GM04503 (cell line): ENCODE data around the gene CTAGE4.
"Not testable (repeated sequence)": the region's sequence is repeated elsewhere in the genome, so short reads cannot be mapped to it uniquely, and the experiment has no call there.

Source experiments
- DNase-seq: peaks from one replicate; pipeline ENCODE4 v3.0.0-alpha.2; 2012; ENCODE audit warnings: low read depth

The CTAGE4 gene, protein sequence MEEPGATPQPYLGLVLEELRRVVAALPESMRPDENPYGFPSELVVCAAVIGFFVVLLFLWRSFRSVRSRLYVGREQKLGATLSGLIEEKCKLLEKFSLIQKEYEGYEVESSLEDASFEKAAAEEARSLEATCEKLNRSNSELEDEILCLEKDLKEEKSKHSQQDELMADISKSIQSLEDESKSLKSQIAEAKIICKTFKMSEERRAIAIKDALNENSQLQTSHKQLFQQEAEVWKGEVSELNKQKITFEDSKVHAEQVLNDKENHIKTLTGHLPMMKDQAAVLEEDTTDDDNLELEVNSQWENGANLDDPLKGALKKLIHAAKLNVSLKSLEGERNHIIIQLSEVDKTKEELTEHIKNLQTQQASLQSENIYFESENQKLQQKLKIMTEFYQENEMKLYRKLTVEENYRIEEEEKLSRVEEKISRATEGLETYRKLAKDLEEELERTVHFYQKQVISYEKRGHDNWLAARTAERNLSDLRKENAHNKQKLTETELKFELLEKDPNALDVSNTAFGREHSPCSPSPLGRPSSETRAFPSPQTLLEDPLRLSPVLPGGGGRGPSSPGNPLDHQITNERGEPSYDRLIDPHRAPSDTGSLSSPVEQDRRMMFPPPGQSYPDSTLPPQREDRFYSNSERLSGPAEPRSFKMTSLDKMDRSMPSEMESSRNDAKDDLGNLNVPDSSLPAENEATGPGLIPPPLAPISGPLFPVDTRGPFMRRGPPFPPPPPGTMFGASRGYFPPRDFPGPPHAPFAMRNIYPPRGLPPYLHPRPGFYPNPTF

DNA sequence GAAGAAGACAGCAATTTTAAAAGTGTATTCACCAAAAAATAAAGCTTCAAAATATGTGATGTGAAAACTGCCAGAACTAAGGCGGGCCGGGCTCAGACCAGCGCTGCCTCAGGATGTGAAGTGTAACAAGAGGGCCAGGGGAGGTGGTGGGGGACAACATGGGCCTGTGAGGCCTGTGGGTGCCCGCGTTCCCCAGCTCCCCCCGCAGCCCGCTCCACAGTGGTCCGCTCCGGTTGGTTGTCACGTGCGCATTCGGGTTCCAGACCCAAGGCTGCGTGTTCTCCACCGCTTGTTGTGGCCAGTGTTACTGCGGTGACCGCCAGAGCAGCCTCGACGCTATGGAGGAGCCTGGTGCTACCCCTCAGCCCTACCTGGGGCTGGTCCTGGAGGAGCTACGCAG, at the start of gene CTAGE4:
TSS of gene CTAGE4 (plus strand) at position 301 of the 400 bp plus-strand sequence. CDS start at position 339, 38 bp downstream.
- not testable (repeated sequence) for DNase-seq

DNA sequence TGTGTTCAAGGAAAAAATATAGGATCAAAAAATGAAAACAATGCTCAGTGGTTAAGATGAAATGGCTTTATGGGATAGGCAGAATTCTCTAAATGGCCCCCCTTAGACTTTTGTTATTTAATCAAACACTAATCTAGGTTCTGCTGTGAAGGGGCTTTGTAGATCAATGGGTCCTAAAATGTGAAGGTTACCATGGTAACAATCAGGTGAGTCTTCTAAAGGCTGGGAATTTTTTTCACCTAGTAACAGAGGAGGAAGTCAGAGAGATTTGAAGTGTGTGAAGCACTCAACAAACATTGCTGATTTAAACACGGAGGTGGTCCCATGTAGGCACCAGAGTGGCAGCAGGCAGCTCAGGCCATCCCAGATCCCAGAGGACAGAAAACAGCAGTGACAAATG, 49.1 kb upstream of the CTAGE4 start:
- no peak for DNase-seq

DNA sequence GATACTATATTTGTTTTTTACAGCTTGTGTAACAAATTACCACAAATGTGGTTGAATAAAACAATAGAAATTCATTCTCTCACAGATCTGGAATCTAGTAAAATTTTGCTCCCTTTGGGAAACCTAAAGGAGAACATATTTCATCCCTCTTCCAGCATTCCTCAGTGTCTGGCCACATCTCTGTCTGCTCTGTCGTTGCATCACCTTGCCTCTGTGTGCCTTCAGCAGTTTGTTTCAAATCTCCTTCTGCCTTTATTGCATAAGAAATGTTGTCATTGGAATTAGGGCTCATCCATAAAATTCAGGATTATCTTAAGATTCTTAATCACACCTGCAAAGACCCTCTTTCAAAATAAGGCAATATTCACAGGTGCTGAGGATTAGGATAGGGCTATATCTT, 45.8 kb upstream of the CTAGE4 start:
- DNase-seq, result no peak

DNA sequence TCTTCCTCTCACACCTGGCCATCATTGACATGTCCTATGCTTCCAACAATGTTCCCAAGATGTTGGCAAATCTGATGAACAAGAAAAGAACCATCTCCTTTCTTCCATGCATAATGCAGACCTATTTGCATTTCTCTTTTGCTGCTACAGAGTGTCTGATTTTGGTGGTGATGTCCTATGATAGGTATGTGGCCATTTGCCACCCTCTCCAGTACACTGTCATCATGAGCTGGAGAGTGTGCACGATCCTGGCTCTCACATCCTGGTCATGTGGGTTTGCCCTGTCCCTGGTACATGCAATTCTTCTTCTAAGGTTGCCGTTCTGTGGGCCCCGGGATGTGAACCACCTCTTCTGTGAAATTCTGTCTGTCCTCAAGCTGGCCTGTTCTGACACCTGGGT, 41.1 kb upstream of the CTAGE4 start:
- no peak for DNase-seq

DNA sequence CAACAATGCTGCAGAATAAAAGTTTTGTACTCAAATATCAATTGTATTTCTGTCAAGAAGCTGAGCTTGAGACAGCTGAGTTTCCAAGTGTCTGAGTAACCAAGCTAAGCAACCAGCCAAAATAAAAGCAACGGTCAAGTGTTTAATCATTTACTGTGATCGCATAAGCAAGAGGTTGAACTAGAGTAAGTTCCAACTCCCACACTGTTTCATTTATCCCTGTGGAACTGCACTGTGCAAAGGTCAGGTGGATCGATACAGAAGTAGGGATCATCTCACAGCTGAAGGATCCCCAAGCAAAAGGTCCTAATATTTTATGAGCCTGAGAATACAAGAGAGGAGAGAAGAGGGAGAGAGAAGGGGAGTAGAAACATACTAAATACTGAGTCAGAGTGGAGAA, 38.8 kb upstream of the CTAGE4 start:
- DNase-seq, result no peak

DNA sequence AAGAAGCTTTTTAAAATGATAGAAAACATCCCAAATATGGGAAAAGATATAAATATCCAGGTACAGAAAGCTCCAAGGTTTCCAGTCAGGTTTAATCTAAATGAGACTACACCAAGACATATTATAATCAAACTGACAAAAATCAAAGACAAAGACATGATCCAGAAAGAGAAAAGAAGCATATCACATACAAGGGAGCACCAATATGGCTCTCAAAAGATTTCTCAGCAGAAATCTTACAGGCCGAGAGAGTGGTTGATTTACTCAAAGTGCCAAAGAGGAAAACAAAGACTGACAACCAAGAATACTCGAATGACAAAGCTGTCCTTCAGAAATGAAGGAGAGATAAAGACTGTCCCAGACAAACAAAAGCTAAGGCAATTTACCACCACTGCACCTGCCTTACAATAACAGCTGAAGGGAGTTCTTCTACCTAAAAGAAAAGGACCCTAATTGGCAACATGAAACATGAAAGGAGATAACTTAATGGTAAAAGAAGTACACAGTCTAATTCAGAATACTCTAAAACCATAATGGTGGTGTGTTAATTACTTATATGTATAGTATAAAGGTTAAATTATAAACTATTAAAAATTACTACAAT, 34.9 kb upstream of the CTAGE4 start:
- no peak for DNase-seq

DNA sequence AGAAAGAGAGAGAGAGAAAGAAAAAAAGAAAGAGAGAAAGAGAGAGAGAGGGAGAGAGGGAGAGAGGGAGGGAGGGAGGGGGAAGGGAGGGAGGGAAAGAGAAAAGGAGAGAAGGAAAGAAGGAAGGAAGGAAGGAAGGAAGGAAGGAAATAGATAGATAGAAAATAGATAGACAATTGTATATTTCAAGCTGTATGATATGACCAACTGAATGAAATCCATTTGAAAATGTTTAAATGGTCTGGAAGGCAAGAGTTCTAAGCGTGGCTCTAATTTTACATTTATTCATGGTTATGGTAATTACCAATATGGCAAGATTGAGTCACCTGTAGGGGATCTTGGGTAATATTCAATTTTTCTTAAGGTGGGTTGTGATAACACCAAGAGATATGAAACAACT, 24.4 kb upstream of the CTAGE4 start:
- DNase-seq, result no peak

DNA sequence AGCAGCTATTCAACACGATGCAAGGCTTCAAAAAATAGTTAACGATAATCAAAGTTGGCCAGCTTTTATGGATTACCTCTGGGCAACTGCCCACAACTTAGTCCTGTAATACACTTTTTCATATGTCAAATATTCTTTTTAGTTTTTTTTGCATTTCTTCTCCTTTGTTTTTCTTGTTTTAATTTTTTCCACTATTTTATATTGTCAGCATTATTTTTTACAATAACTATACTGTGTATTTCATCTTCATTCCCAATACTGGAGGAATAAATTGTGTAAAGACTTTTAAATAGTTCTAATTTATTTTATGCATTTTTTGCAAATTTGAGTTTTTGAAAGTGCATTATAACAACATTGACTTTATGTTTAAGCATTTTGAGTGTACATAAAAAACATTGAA, 18.5 kb upstream of the CTAGE4 start:
- DNase-seq, result no peak

DNA sequence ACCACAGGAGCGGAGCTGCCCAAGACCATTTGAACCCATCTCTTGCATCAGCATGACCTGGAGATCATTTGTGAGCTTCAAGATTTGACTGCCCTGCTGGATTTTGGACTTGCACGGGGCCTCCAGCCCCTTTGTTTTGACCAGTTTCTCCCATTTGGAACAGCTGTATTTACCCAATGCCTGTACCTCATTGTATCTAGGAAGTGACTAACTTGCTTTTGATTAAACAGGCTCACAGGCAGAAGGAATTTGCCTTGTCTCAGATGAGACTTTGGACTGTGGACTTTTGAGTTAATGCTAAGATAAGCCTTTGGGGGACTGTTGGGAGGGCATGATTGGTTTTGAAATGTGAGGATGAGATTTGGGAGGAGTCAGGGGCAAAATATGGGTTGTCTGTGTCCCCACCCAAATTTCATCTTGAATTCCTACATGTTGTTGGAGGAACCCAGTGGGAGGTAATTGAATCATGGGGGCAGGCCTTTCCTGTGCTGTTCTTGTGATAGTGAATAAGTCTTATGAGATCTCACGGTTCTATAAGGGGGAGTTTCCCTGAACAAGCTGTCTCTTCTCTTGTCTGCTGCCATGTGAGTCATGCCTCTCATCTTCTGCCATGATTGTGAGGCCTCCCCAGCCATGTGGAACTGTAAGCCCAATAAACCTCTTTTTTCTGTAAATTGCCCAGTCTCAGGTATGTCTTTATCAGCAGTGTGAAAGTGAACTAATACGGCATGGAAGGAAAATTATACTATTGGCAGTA, 11.5 kb upstream of the CTAGE4 start:
- not testable (repeated sequence) for DNase-seq

DNA sequence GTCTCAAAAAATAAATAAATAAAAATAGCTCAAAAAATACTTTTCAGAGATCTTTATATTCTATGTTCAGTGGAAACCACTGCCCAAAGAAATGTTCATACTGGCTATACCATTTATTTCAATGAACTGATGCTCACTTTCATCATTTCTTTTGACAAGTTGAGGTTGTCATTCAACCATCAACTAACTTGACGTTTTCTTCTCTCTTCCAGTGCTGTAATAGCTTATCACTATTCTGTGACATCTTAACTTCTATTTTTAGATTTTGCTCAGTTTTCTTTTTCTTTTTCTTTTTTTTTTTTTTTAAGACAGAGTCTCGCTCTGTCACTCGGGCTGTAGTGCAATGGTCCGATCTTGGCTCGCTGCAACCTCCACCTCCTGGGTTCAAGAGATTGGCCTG, 8.7 kb upstream of the CTAGE4 start:
- no peak for DNase-seq

DNA sequence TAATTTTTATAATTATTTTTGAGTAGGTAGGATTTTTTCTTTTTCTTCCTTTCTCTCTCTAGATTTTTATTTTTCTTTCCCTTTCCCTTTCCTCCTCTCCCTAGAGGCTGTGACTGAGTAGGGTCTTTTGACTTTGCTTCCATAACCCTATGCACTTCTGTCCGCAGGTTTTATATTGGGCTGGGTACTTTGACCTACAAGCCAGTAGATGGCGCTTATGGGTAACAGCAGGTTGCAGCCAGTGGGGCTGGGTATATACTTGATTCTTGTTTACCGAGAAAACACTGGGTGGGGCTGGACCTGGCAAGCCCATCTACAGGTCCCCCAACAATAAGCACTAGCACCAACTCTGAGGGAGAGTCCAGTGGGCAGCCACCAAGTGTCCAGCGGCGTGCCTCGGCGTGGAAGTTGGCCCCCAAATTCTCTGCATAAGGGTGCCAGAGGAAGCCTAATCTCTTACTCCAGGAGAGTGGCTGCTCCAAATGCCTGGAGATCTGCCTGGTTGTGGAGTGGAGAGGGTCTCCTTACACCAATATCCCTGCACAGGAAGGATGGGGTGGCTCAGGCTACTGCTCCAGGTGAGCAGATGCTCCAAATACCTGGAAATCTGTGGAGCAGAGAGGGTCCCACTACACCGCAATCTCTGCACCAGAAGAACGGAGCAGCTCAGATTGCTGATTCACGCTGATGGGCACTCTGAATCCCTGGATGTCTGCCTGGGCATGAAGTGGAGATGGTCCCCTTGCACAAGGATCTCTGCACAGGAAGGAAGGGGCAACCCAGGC, 4.7 kb upstream of the CTAGE4 start:
- DNase-seq, result not testable (repeated sequence)

DNA sequence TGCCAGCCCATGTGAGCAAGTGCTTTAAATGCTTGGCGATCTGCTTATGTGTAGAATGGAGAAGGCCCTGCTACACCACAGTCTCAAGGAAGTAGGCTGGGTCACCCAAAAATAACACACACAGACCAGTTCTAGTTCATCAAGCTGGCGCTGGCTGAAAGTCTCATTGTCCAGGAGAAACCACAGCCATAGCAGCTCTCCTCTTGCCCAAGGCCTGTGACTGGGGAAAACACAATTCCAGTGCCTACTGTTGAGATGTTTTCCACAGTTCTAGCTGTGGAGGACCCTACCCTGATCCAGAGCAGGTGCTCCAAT, 4.1 kb upstream of the CTAGE4 start:
- not testable (repeated sequence) for DNase-seq

DNA sequence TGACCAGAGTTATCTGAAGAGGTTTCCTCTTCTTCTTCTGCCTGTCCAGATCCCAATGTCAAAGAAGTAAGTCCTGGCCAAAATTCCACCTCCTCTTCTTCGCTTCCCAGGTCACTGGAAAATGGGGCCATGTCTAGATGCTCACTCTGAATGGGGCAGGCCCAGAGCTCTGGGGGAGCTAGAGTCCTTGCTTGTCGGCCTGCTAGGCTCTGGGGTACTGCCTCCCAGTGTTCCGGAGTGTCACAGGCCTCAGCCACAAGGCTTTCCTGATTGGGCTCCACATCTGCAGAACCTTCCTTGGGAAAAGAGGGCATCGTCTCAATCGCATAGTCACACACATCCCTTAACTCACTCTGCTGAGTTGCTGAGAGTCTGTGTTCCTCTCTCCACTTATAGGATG, 4.6 kb downstream of the CTAGE4 start:
- not testable (repeated sequence) for DNase-seq

DNA sequence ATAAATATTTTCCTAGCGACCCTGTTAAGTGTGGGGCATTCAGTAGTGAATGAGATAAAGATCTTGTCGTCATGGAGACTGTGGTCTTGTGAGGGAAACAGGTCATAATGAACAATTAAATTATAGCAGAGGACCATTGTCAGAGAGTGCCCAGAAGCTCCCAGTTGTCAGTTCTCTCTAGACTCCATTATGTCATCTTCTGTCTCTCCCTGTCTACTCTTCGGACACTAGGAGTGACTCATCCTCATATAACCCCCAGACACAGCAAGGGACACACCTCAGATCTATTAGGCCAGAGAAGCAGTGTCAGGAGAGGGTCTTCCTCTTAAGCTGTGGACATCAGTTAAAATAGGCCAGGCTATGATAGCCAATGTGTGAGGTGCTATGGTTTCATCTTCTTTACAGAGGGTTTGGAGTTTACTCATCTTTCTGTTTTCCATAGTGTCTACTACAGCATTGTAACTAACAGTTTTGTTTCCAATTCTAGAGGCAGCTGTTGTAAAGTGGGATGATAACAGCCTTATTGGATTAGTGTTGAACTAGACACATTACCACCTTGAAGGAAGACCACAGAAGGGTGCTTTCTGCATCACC, 5.4 kb downstream of the CTAGE4 start:
- not testable (repeated sequence) for DNase-seq

DNA sequence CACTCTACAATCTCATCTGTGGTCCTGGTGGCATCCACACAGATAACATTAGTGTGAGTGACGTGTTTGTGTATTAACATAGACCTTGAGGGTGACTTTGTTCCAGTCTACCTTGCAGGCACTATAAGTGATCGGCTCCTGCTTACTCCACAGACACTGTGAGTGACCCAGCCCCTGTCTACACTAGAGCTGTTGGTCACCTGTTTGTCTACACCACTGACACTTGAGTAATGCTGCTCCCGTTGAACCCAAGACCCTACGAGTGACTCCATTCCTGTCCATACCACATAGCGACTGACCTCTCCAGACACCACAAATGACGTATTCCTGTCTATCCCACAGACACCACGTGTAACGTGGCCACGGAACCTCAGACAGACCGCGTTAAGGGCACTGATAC, 10.5 kb downstream of the CTAGE4 start:
- not testable (repeated sequence) for DNase-seq

DNA sequence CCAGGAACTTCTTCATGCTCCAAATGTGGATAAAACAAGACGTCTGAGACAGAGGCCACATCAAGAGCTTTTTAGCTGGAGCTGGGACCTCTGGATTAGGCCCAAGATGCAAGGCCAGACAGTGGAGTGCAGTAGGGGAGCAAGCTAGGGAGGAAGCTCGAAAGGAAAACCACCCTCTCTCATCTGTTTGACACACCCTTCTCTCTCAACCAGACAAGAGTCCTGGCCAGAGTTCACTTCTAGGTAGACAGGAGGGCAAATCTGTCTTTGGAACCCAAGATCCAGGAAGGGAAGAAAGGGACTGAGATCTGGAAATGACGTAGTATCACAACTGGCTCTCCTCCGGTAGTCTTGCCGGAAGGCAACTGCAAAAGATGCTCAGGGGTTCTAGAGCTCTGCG, 11.2 kb downstream of the CTAGE4 start:
- DNase-seq, result not testable (repeated sequence)

DNA sequence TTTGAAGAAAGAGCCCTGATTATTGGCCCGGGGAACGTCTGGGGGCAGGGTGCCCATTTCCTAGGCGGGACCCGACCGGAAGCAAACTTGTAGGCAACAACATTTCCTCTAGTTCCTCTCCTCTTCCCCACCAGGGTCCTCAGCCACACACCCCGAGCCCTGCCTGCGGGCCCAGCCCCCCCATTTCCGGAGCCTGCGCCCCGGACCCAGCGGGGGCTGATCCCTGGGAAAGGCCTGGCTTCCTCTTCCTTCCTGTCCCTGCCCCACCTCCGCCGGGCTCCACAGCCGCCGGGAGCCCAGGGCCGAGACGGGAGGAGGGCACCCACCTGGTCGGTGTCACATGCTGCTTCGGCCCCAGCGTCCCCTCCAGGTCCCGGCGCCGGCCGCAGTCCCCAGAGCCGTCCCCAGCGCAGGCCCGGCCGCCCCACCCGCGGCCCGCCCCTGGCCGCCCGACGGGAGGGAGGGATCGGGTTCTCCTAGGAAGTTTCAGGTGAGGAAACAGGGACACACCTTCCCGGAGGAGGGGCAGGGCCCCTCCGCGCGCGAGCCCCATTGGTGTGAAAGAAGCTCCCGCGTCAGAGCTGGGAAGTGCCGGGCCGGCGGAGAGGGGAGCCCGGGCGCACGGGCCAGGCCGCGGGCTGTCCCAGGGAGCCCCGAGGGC, 12.1 kb downstream of the CTAGE4 start, which contains the start of gene ARHGEF35:
TSS of gene ARHGEF35 (minus strand) at position 622 of the 661 bp plus-strand sequence. CDS start 7,450 bp downstream, outside the sequence.
- DNase-seq, result not testable (repeated sequence)

DNA sequence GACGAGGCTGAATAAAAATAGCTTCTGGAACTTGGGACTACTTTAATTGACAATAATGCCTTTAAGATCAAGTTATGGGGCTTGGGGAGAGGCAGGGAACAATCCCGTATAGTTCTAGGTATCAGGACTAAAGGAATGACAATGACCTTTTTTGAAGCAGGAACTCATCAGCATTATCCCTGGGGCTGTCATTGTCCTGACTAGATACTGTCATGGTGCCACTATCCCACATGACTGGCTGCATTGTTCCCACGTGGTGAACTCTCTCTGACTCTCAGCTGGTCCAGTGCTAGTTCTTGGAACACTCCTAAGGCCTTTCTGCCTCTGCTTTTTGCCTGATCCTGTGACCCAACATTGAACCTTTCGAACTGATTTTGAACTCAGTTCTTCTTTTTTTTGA, 15.7 kb downstream of the CTAGE4 start:
- not testable (repeated sequence) for DNase-seq

DNA sequence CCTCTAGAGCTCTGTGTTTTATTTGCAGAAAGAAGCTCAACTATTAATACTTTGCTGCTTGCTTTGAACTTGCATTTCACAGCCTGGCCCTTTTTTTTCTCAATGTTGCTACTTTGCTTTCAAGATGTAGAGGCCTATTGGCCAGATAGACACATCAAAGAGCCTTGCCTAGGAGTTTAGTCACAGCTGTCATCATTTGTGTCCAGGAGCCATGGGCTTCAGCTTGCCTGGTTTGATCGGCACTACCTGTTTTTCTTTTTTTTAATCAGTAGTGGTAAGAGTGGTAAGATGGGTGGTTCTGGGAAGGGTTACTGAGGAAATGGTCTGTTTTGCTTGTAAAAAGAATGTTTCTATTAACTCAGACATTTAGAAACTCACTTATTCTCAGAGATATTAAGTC, 18.7 kb downstream of the CTAGE4 start:
- DNase-seq, result not testable (repeated sequence)

DNA sequence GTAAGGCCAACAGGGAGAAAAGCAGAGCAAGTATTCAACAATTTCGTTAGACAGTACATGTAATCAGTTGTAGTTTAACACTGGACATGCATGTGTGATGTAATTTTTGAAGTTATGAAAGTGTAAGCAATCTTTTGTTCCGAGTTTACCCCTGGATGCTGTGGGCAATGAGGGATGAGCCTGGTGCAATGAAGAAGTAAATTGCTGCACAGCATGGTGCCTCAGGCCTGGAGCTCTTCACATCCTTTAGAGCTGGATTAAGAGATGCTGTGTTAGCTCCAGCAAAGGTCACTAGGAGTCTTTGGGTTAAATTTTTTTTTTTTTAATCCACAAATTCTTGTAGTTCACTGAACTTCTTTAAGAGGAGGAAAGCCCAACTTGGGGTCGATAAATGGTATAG, 19.8 kb downstream of the CTAGE4 start:
- DNase-seq, result not testable (repeated sequence)
